Mesenchymal stem cell (in vitro differentiated cells and primary cell): ENCODE results near the gene RECQL.

Source experiments
- DNase-seq: peaks from one replicate; pipeline ENCODE4 v3.0.0-alpha.2; 2013
- H2AFZ ChIP-seq: one replicate; pipeline ENCODE4 v1.6.1; 2013; ENCODE audit warnings: low read depth, mild to moderate bottlenecking, control low read depth, inconsistent platforms, low read length, moderate library complexity
- H2AK5ac ChIP-seq: 2 replicates; pipeline ENCODE4 v1.6.1; 2013; ENCODE audit warnings: low read length, moderate library complexity, mild to moderate bottlenecking, inconsistent platforms; ENCODE audit not compliant: severe bottlenecking
- H2BK120ac ChIP-seq: one replicate; pipeline ENCODE4 v1.6.1; 2013; ENCODE audit warnings: low read depth, mild to moderate bottlenecking, inconsistent platforms, low read length, moderate library complexity
- H2BK12ac ChIP-seq, 2 experiments: one replicate each; pipeline ENCODE4 v1.6.1; 2013; ENCODE audit warnings: inconsistent platforms in 2 of 2, low read length in 2 of 2, mild to moderate bottlenecking in 2 of 2, moderate library complexity in 2 of 2, control low read depth in 1 of 2
- H2BK15ac ChIP-seq: one replicate; pipeline ENCODE4 v1.6.1; 2013; ENCODE audit warnings: mild to moderate bottlenecking, low read depth, inconsistent platforms; ENCODE audit not compliant: poor library complexity, severe bottlenecking
- H2BK5ac ChIP-seq: 2 replicates; pipeline ENCODE4 v1.6.1; 2013; ENCODE audit warnings: low read depth, mild to moderate bottlenecking, low read length, control low read depth, inconsistent platforms; ENCODE audit not compliant: poor library complexity, severe bottlenecking
- H3K14ac ChIP-seq, 2 experiments: one replicate each; pipeline ENCODE4 v1.6.1; 2013; ENCODE audit warnings: inconsistent platforms in 2 of 2, low read length in 2 of 2, control low read depth in 1 of 2, mild to moderate bottlenecking in 1 of 2, moderate library complexity in 1 of 2
- H3K18ac ChIP-seq, 2 experiments: one replicate each; pipeline ENCODE4 v1.6.1; 2013; ENCODE audit warnings: inconsistent platforms in 2 of 2, low read length in 2 of 2, control low read depth in 1 of 2, low read depth in 1 of 2, mild to moderate bottlenecking in 1 of 2
- H3K23ac ChIP-seq, 2 experiments: one replicate each; pipeline ENCODE4 v1.6.1; 2013; ENCODE audit warnings: inconsistent platforms in 2 of 2, low read length in 2 of 2, mild to moderate bottlenecking in 2 of 2, moderate library complexity in 2 of 2, control low read depth in 1 of 2
- H3K27ac ChIP-seq: 2 replicates; pipeline ENCODE4 v1.5.1; 2013; ENCODE audit warnings: mild to moderate bottlenecking, moderate library complexity, low read length, control low read depth, inconsistent platforms; ENCODE audit not compliant: poor library complexity, severe bottlenecking
- H3K27me3 ChIP-seq, 2 experiments: 2 replicates each; pipeline versions ENCODE4 v1.6.1 to v1.7.0; 2013; ENCODE audit warnings: low read length in 2 of 2, mild to moderate bottlenecking in 2 of 2, moderate library complexity in 2 of 2, control low read depth in 1 of 2, inconsistent platforms in 1 of 2; ENCODE audit not compliant: control insufficient read depth in 1 of 2, insufficient read depth in 1 of 2
- H3K36me3 ChIP-seq, 2 experiments: 2 replicates each; pipeline versions ENCODE4 v1.6.1 to v1.7.0; 2013; ENCODE audit warnings: low read length in 2 of 2, control low read depth in 1 of 2, inconsistent platforms in 1 of 2, low read depth in 1 of 2, mild to moderate bottlenecking in 1 of 2; ENCODE audit not compliant: insufficient read depth in 2 of 2, control insufficient read depth in 1 of 2
- H3K4ac ChIP-seq, 2 experiments: one replicate each; pipeline ENCODE4 v1.6.1; 2013; ENCODE audit warnings: inconsistent platforms in 2 of 2, low read length in 2 of 2, mild to moderate bottlenecking in 2 of 2, moderate library complexity in 2 of 2, control low read depth in 1 of 2, low read depth in 1 of 2
- H3K4me1 ChIP-seq: 2 replicates; pipeline ENCODE4 v1.6.1; 2013; ENCODE audit warnings: low read depth, low read length, control low read depth; ENCODE audit not compliant: control insufficient read depth, insufficient read depth
- H3K4me2 ChIP-seq: 2 replicates; pipeline ENCODE4 v1.6.1; 2013; ENCODE audit warnings: low read length, mild to moderate bottlenecking, inconsistent platforms; ENCODE audit not compliant: poor library complexity, severe bottlenecking
- H3K4me3 ChIP-seq, 2 experiments: 2 replicates each; pipeline versions ENCODE4 v1.5.1 to v1.7.0; 2013; ENCODE audit warnings: low read length in 2 of 2, mild to moderate bottlenecking in 2 of 2, control low read depth in 1 of 2, low read depth in 1 of 2; ENCODE audit not compliant: insufficient read depth in 1 of 2
- H3K79me1 ChIP-seq: replicated peaks from 2 replicates; pipeline ENCODE4 v1.6.1; 2013; ENCODE audit warnings: mild to moderate bottlenecking, control low read depth, low read length, inconsistent platforms; ENCODE audit not compliant: poor library complexity, severe bottlenecking
- H3K9ac ChIP-seq: 2 replicates; pipeline ENCODE4 v1.7.0; 2013; ENCODE audit warnings: mild to moderate bottlenecking, low read length, moderate library complexity
- H3K9me3 ChIP-seq: 2 replicates; pipeline ENCODE4 v1.7.0; 2013; ENCODE audit warnings: mild to moderate bottlenecking, low read length; ENCODE audit not compliant: control insufficient read depth
- H4K8ac ChIP-seq: one replicate; pipeline ENCODE4 v1.6.1; 2013; ENCODE audit warnings: inconsistent platforms, mild to moderate bottlenecking, low read length, moderate library complexity
- H4K91ac ChIP-seq: one replicate; pipeline ENCODE4 v1.6.1; 2013; ENCODE audit warnings: mild to moderate bottlenecking, low read length, inconsistent platforms
- WGBS: methylation state at CpG from one replicate; pipeline ENCODE4 v1.1.7; 2013; ENCODE audit warnings: mixed read lengths; 5-methylcytosine and 5-hydroxymethylcytosine counted together

The RECQL gene

DNA sequence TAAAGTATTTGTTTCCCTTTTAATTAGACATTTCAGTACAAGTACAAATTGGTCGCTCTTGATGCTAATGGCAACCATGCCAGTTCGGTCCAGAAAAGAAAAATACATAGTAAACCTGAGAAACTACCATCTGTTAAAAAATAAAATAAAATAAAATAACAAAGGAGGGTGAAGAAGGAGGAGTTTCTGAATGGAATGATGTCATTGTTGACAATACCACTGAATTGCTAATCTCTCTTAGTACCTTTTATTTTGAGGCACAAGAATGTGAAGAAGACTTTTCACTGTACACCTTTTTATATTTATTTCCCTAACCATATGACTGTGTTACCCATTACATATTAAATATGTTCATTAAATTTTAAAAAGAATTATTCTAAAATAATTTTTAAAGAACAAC is 44.1 kb upstream of the RECQL start:
- Histone ChIP-seq H3K27me3 (no peaks in the 10 kb centered on the region), H3K4me3 (no peak overlapping the region), H4K91ac (no peak overlapping the region), H3K27ac (no peak overlapping the region), H3K18ac (no peak overlapping the region), H2BK12ac (no peak overlapping the region), H2BK120ac (no peak overlapping the region), H3K4ac (no peak overlapping the region), H2BK5ac (no peak overlapping the region), H2BK15ac (no peak overlapping the region), H3K14ac (no peak overlapping the region), H3K9ac (no peak overlapping the region), H3K36me3 (no peaks in the 10 kb centered on the region), H2AK5ac (no peak overlapping the region), H4K8ac (no peak overlapping the region), H2AFZ (no peak overlapping the region), H3K4me1 (no peaks in the 10 kb centered on the region), H3K4me2 (no peak overlapping the region), H3K23ac (no peak overlapping the region), H3K79me1 (no peaks in the 10 kb centered on the region), H3K9me3 (no peaks in the 10 kb centered on the region)
- WGBS, result no CpG with 5 or more reads among the region's 2 CpGs
- DNase-seq, result no peak

DNA sequence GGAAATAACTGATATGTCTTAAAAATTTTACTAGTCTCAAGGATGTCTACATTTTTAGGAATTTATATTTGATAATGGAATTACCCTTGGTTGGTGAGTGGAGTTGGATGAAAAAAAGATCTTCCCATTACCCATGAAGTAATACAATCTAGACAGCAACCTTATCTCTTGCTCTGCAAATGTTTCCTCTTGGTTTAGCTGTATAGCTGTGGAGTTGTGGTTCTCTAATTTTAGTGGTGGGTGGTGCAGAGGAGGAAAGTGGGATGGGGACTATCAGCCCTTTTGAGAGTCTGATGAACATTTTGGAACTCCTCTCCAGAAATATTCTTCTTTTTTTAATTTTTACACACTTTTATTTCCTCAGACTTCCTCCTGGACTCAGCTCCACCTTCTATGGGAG is 41.7 kb upstream of the RECQL start:
- no peak overlapping the region for H2AFZ ChIP-seq
- no peak overlapping the region for H2BK12ac ChIP-seq
- no peaks in the 10 kb centered on the region for H3K79me1 ChIP-seq

DNA sequence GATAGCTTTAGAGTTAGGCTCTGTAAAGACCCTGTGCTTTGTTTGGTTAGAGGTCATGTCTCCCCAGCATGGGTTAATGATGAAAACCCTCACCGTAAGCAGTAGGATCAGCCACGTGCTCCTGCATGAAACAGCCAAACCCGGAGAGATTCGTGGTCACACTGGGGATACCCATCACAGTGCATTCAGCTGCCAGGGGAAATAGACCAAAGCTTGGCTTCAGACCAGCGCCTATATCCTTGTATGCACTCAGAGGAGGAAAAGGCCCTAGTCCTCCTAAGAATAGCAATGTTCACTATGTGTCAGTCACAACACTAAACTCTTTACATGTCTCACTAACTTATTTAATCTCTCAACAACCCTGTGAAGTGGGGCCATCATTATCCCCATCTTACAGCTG is 41.0 kb upstream of the RECQL start:
- Histone ChIP-seq H3K79me1 (no peaks in the 10 kb centered on the region), H2BK120ac (no peak overlapping the region), H3K23ac (no peak overlapping the region), H3K4me3 (no peak overlapping the region), H2AFZ (no peak overlapping the region), H3K36me3 (no peaks in the 10 kb centered on the region), H2AK5ac (no peak overlapping the region), H3K9me3 (no peaks in the 10 kb centered on the region), H3K14ac (no peak overlapping the region), H3K9ac (no peak overlapping the region), H3K4me1 (no peaks in the 10 kb centered on the region), H3K4ac (no peak overlapping the region), H3K4me2 (no peak overlapping the region), H4K8ac (no peak overlapping the region), H3K27me3 (no peaks in the 10 kb centered on the region), H2BK5ac (no peak overlapping the region), H3K27ac (no peak overlapping the region), H2BK15ac (no peak overlapping the region), H3K18ac (no peak overlapping the region), H2BK12ac (no peak overlapping the region), H4K91ac (no peak overlapping the region)
- no peak for DNase-seq
- 89% methylated on average over 5 of the region's 5 CpGs for WGBS

More for the DNA sequence above, 41.7 kb upstream of the RECQL start:
- H3K14ac ChIP-seq, result no peak overlapping the region
- no peak overlapping the region for H2BK120ac ChIP-seq
- H3K9me3 ChIP-seq, result no peaks in the 10 kb centered on the region
- H4K8ac ChIP-seq, result no peak overlapping the region
- no peak overlapping the region for H3K9ac ChIP-seq
- H3K23ac ChIP-seq, result no peak overlapping the region
- no peak overlapping the region for H3K4me3 ChIP-seq
- no peak overlapping the region for H3K4ac ChIP-seq
- H4K91ac ChIP-seq, result no peak overlapping the region
- H2AK5ac ChIP-seq, result no peak overlapping the region
- H3K18ac ChIP-seq, result no peak overlapping the region
- no peak overlapping the region for H2BK5ac ChIP-seq
- no peak overlapping the region for H2BK15ac ChIP-seq
- no peak overlapping the region for H3K27ac ChIP-seq
- no peak for DNase-seq
- no peaks in the 10 kb centered on the region for H3K27me3 ChIP-seq
- no peaks in the 10 kb centered on the region for H3K4me1 ChIP-seq
- no peaks in the 10 kb centered on the region for H3K36me3 ChIP-seq
- H3K4me2 ChIP-seq, result no peak overlapping the region

DNA sequence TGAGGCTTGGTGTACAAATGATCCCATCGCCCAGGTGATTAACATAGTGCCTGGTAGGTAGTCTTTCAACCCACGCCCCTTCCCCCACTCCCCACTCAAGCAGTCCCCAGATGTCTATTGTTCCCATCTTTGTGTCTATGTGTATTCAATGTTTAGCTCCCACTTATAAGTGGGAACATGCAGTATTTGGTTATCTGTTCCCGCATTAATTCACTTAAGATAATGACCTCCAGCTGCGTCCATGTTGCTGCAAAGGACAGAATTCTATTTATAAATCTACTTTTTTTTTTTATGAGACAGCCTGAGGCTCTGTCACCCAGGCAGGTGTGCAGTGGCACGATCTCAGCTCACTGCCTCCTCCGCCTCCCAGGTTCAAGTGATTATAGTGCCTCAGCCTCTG is 40.3 kb upstream of the RECQL start:
- DNase-seq, result no peak
- Histone ChIP-seq H3K9ac (no peak overlapping the region), H2BK120ac (no peak overlapping the region), H3K23ac (no peak overlapping the region), H3K4me2 (no peak overlapping the region), H3K27me3 (no peaks in the 10 kb centered on the region), H2BK5ac (no peak overlapping the region), H4K91ac (no peak overlapping the region), H3K9me3 (no peaks in the 10 kb centered on the region), H3K4me3 (no peak overlapping the region), H3K36me3 (no peaks in the 10 kb centered on the region), H3K4ac (no peak overlapping the region), H3K4me1 (no peaks in the 10 kb centered on the region), H2BK12ac (no peak overlapping the region), H2BK15ac (no peak overlapping the region), H3K18ac (no peak overlapping the region), H3K79me1 (no peaks in the 10 kb centered on the region), H2AFZ (no peak overlapping the region), H2AK5ac (no peak overlapping the region), H3K14ac (no peak overlapping the region), H4K8ac (no peak overlapping the region), H3K27ac (no peak overlapping the region)
- 81% methylated on average over 4 of the region's 6 CpGs for WGBS
